SK-N-MC (cell line): Measurements from ENCODE around the gene WBP1.

Experiments
- EZH2 ChIP-seq: fragments of 200-600 bp; sonication (generic); IDR thresholded peaks from one replicate; pipeline ENCODE4 v1.6.1; 2017; ENCODE audit warnings: antibody characterized with exemption
- POLR2AphosphoS5 ChIP-seq: IDR thresholded peaks from 2 replicates; pipeline ENCODE4 v1.6.1; 2012; ENCODE audit warnings: mild to moderate bottlenecking, low read depth, low read length, borderline replicate concordance

DNA sequence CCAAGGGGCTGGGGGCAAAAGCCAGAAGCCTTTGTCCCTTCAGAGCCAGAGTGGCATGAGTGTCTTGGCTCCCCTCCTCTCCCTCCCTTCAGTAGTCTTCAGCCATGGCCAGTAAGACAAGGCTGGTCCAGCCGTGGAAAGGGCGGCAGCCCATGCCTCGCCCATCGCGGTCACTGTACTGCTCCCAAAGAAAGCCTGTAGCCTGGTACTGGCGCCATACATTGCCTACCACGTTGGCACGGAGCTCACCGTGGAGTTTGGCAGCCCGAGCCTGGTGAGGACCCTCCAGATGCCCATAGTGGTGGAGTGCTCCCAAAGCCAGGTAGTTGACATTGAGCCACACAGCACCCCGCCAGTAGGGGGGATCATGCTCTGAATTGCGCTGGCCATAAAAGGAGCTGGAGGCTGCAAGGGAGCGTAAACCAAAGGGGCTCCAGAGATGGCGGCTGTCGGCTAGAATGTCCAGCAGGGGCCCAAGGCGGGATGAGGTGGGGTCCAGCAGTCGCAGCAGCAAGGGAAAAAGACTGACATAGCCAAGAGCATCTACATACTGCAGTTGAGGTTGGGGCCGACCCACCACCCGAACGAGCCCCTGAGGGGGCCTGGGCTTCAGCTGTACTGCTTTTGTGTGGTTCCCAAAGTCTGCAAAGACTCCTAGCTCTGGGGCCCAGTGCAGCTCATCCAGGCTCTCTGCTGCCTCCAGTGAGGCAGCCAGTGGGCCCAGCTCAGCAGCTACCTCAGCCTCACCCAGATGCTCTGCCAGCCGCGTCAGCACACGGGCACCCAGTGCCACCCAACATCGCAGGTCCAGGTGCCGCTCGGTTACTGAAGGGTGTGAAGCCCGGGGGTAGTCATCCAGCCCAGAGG, 3.2 kb downstream of the WBP1 start:
- no peak for TF ChIP-seq EZH2
- no peak for TF ChIP-seq POLR2AphosphoS5
